Measurements from ENCODE around the gene PFDN2. TPM values are rescaled to one million over a fixed set of nuclear protein-coding genes. Genes with fewer than 3 reads are reported as not detected.
A peak's percentile ranks its signal among the peaks of the same experiment; 100 is the strongest.

Gene PFDN2
- polyA plus RNA-seq, 1 experiment: 101 TPM

DNA sequence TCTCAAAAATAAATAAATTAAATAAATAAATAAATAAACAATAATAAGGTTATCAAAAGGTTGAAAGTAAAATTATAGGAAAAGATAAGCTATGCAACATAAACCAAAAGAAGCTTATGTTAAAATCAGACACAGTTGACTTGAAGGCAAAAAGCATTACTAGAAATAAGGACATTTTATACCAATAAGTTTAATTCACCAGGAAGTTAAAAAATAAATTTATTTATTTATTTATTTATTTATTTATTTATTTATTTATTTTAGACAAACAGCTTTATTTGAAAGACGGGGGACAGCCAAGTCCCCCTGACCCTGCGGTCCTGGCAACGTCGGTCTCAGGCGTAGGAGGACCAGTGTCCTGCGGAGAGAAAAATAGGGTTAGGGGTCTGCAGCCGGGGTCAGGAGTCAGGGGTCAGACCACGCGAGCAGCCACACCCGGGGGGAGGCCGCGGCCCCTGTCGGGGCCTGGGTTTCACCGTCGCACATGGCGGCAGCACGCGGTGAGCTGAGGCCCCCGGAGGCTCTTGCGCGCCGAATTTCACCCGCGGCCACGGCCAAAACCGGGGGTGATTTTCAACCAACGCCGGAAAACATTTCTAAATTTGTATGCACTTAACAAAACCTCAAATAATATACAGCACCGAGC, 23.0 kb upstream of the PFDN2 start:
- Histone ChIP-seq H3K27ac (ENCODE audit: low read depth, low read length) (no peak overlapping the region), H3K4me3 (ENCODE audit: low read depth, low read length) (no peak overlapping the region), H3K9me3 (ENCODE audit: control insufficient read depth, insufficient read depth, low read length) (no peaks in the 10 kb centered on the region), H3K27me3 (ENCODE audit: control insufficient read depth, insufficient read depth, low read length) (no peaks in the 10 kb centered on the region)
- CTCF ChIA-PET: interaction anchor here (0.6 to 5.7 kb wide), 13 partner anchors 10 to 307 kb away, joined by 3 to 87 read pairs (median 4); partner anchors contain the start of genes ITLN2 and PPOX
- DNase-seq (ENCODE audit: low read depth, low spot score): no peak
- POLR2A ChIA-PET: no interaction called here
- no peak for TF ChIP-seq CTCF (IDR thresholded peaks at IDR 0.05; ENCODE audit: low read depth, low read length)

DNA sequence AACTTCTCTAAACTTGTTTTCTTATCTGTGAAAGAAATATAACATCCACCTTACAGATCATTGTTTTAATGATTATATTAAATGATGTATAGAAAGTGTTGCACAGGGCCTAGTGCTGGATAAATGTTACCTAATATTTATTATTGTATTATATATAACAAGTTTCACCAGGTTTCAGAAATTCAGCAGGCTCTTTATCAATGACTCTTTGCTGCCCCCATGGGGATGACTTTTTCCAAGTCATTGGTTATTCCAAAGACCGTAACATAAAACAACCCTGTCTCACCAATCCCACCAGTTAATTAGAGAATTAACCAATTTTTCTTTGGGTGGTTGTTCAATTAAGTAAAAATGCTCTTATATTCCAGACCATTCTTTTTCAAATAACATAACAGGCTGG, 21.9 kb upstream of the PFDN2 start:
- CTCF ChIA-PET: interaction anchor here (1.2 to 5.7 kb wide), 6 partner anchors 26 to 243 kb away, joined by 3 to 87 read pairs (median 8); partner anchors contain the start of gene PPOX
- H3K9me3 ChIP-seq (ENCODE audit: control insufficient read depth, insufficient read depth, low read length): no peaks in the 10 kb centered on the region
- POLR2A ChIA-PET: no interaction called here
- no peaks in the 10 kb centered on the region for H3K27me3 ChIP-seq (ENCODE audit: control insufficient read depth, insufficient read depth, low read length)
- peak; percentile 66 for TF ChIP-seq CTCF (IDR thresholded peaks at IDR 0.05; ENCODE audit: low read depth, low read length)
- no peak overlapping the region for H3K4me3 ChIP-seq (ENCODE audit: low read depth, low read length)
- no peak for DNase-seq (ENCODE audit: low read depth, low spot score)
- H3K27ac ChIP-seq (ENCODE audit: low read depth, low read length): no peak overlapping the region

- Histone ChIP-seq H3K27me3 (ENCODE audit: control insufficient read depth, insufficient read depth, low read length) (no peaks in the 10 kb centered on the region), H3K27ac (ENCODE audit: low read depth, low read length) (no peak overlapping the region), H3K9me3 (ENCODE audit: control insufficient read depth, insufficient read depth, low read length) (no peaks in the 10 kb centered on the region), H3K4me3 (ENCODE audit: low read depth, low read length) (no peak overlapping the region)
- POLR2A ChIA-PET: interaction anchor here (0.6 to 0.7 kb wide), 3 partner anchors 15 to 21 kb away, joined by 3 to 4 read pairs (median 3); partner anchors contain the start of genes NIT1, PFDN2 and UFC1
- CTCF ChIA-PET: interaction anchor here (0.8 to 5.7 kb wide), 8 partner anchors 14 to 303 kb away, joined by 3 to 87 read pairs (median 4); partner anchors contain the start of gene KLHDC9
- TF ChIP-seq CTCF (IDR thresholded peaks at IDR 0.05; ENCODE audit: low read depth, low read length): no peak
- DNase-seq (ENCODE audit: low read depth, low spot score): no peak
Measured at GRCh38 chr1:161138431-161138830, 20.6 kb upstream of the PFDN2 start.

DNA sequence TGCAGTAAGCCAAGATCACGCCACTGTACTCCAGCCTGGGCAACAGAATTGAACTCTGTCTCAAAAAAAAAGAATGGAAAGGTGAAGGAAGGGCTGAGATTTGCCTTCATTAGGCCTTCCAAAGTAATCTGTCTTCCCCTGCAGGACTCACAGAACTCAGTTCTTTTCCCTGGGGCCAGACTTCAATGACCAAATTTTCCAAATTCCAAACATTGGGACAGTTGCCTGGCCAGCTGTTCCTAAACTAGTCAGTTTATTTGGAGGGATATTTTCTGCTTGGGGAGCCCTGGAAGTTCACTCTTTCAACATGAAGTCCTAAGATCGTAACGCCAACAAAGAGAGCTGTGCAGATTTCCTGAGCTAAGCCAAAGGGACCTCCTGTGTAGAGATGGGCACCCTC, 20.0 kb upstream of the PFDN2 start:
- H3K27me3 ChIP-seq (ENCODE audit: control insufficient read depth, insufficient read depth, low read length): no peaks in the 10 kb centered on the region
- H3K9me3 ChIP-seq (ENCODE audit: control insufficient read depth, insufficient read depth, low read length): no peaks in the 10 kb centered on the region
- POLR2A ChIA-PET: interaction anchor here (0.7 kb wide), 2 partner anchors 16 to 20 kb away, joined by 3 to 4 read pairs; partner anchors contain the start of genes NIT1, PFDN2 and UFC1
- H3K27ac ChIP-seq (ENCODE audit: low read depth, low read length): no peak overlapping the region
- DNase-seq (ENCODE audit: low read depth, low spot score): no peak
- CTCF ChIA-PET: interaction anchor here (0.7 to 5.7 kb wide), 9 partner anchors 15 to 302 kb away, joined by 3 to 87 read pairs (median 5); partner anchors contain the start of gene KLHDC9
- no peak for TF ChIP-seq CTCF (IDR thresholded peaks at IDR 0.05; ENCODE audit: low read depth, low read length)
- no peak overlapping the region for H3K4me3 ChIP-seq (ENCODE audit: low read depth, low read length)

DNA sequence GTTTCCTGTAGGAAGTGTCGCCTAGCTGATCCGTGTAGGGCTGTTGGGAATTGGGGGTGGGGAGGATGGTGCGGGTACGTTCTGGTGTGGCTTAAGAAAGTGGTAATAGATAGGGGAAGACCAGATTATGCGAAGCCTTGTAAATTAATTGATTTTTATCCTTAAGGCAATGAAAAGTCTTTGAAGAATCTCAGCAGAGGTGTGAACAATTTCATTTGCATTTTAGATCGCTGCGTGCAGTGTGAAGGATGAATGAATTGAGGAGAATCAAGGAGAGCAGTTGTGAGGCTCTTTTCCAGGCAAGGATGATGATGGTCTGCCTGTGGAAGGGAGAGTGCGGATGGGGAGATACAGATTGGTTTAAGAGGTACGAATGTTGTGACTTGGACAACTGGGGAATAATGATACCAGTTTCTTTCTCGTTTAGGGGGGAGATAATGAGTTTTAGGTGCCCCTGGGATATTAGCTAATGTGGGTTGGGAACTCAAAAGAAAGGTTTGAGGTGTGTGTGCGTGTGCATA, 15.4 kb upstream of the PFDN2 start:
- POLR2A ChIA-PET: interaction anchor here (1.0 to 2.1 kb wide), 6 partner anchors 16 to 87 kb away, joined by 4 to 20 read pairs (median 5); partner anchors contain the start of genes KLHDC9, NIT1, PFDN2 and PPOX
- Histone ChIP-seq H3K27me3 (ENCODE audit: control insufficient read depth, insufficient read depth, low read length) (no peaks in the 10 kb centered on the region), H3K9me3 (ENCODE audit: control insufficient read depth, insufficient read depth, low read length) (no peaks in the 10 kb centered on the region), H3K4me3 (ENCODE audit: low read depth, low read length) (peak overlapping the region; percentile 97), H3K27ac (ENCODE audit: low read depth, low read length) (peak overlapping the region; percentile 93)
- DNase-seq (ENCODE audit: low read depth, low spot score): no peak
- CTCF ChIA-PET: interaction anchor here (1.0 to 1.7 kb wide), 2 partner anchors 33 to 136 kb away, joined by 3 to 7 read pairs; partner anchors contain the start of gene PPOX
- no peak for TF ChIP-seq CTCF (IDR thresholded peaks at IDR 0.05; ENCODE audit: low read depth, low read length)

Measured in AG04450 (cell line).